Astrocyte of the cerebellum (primary cell): ENCODE data around the gene STK32C.
A peak's percentile ranks its signal among the peaks of the same experiment; 100 is the strongest.

ENCODE experiments used
- DNase-seq: peaks from one replicate; pipeline ENCODE4 v3.0.0-alpha.2; 2011; ENCODE audit warnings: low read depth
- H3K4me3 ChIP-seq: 2 replicates; pipeline ENCODE4 v1.5.1; 2011; ENCODE audit warnings: mild to moderate bottlenecking, low read depth, low read length, moderate library complexity
- CTCF ChIP-seq: IDR thresholded peaks from 2 replicates; pipeline ENCODE4 v1.5.1; 2012; ENCODE audit warnings: low read length, low read depth, moderate library complexity, mild to moderate bottlenecking; ENCODE audit errors: missing control alignments
- in situ Hi-C: cut with HindIII; loops from 2 replicates; pipeline ENCODE4 v1.10.0; 2017; ENCODE audit warnings: low sequenced_read_pairs

Gene STK32C

DNA sequence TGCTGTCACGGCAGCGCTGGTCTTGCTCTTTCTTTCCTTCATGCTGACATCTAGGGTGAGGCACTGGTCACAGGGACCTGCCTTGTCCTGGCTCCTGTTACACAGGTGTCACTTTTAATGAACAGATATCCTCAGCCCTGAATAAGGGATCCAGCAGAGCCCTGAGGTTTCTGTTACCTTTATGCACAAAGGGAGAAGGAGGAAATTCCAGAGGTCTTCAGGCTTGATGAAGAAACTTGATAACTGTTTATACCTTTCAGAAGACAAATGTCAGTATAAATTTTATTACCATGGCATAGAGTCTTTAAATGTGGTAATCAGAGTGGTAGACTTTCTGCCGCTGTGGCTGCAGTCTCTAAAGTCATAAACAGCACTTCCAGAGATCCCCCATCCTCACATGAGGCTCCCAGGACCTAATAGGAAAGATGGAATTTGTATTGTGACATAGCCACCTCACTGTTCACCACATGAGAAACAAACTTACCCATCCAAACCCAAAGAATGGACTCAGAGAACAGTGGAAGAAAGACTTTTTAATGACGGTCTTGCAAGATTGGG lies 27.0 kb upstream of the STK32C start:
- in situ Hi-C loops: no loop called here
- no peak for DNase-seq
- no peak overlapping the region for H3K4me3 ChIP-seq
- TF ChIP-seq CTCF: no peak

DNA sequence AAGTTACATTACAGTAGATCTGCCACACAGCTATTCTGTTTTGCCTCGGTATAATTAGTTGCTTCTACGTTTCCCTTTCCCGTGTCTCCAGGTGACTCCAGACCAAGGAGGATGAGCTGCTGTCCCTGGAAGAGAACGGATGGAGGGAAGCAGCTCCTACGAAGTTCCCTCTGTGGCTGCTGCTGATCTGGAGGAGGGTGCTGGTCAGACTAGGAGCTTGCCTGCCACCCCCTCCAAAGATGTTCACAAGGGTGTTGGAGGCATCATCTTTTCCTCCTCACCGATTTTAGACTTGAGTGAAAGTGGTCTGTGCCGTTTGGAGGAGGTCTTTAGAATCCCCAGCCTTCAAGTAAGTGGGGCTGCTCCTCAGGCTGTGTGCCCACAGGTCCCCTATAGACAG lies 25.6 kb upstream of the STK32C start:
- no peak overlapping the region for H3K4me3 ChIP-seq
- in situ Hi-C loops: no loop called here
- no peak for TF ChIP-seq CTCF
- no peak for DNase-seq

DNA sequence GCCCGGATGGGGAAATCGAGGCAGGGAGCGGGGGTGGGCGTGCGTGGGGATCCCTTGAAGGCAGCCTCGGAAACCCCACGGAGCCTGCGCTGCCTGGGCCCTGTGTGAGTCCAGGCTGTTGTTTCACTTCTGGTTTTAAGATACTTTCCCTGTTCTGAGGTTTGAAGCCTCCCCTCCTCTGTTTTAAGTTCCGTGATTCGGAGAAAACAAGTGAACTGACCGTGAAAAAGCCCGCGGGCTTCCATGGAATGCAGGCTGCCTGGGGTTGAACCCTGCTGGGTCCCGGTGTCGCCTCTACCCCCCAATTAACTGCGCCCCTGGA lies 24.6 kb upstream of the STK32C start:
- in situ Hi-C loops: no loop called here
- no peak for TF ChIP-seq CTCF
- DNase-seq: no peak
- H3K4me3 ChIP-seq: peak overlapping the region; percentile 97

- in situ Hi-C loops: no loop called here
- H3K4me3 ChIP-seq: peak within 1 kb of the TSS; percentile 97
- peak; percentile 86 for DNase-seq
- no peak for TF ChIP-seq CTCF
Measured at GRCh38 chr10:132331601-132332432, 24.1 kb upstream of the STK32C start, which contains the start of gene LRRC27. Gene LRRC27 (plus strand): TSS chr10:132332193. CDS start chr10:132333525, 1,332 bp downstream.

DNA sequence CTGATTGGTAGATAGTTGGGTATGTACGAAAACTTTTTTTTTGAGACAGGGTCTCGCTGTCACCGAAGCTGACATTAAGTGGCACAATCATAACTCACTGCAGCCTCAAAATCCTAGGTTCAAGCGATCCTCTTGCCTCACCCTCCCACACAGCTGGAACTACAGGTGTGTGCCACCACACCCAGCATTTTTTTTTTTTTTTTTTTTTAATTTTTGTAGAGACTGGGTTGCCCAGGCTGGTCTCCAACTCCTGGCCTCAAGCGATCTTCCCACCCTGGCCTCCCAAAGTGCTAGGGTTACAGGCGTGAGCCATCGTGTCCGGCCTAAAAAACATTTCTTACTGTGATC lies 22.7 kb upstream of the STK32C start:
- DNase-seq: no peak
- H3K4me3 ChIP-seq: peak overlapping the region; percentile 97
- in situ Hi-C loops: no loop called here
- TF ChIP-seq CTCF: no peak

GRCh38 chr10:132329565-132330485 lies 22.1 kb upstream of the STK32C start:
- TF ChIP-seq CTCF: no peak
- DNase-seq: peak; percentile 19
- in situ Hi-C loops: no loop called here
- H3K4me3 ChIP-seq: peak overlapping the region; percentile 97
